T-helper 1 cell (primary cell): ENCODE measurements around the gene OTOGL.
"Not testable (repeated sequence)": the region's sequence is repeated elsewhere in the genome, so short reads cannot be mapped to it uniquely, and the experiment has no call there.

Source experiments
- DNase-seq, 5 donors: peaks; one replicate each; pipeline ENCODE4 v3.0.0-alpha.2; 2012 to 2020

Gene OTOGL

GRCh38 chr12:80227904-80228303, 128.6 kb downstream of the OTOGL start:
- not testable (repeated sequence) for DNase-seq

GRCh38 chr12:80230068-80230467, 130.7 kb downstream of the OTOGL start:
- no peak for DNase-seq

- DNase-seq, result no peak
Measured at GRCh38 chr12:80232837-80233236, 133.5 kb downstream of the OTOGL start.

GRCh38 chr12:80233926-80234325, 134.6 kb downstream of the OTOGL start:
- DNase-seq, result no peak

GRCh38 chr12:80234667-80235066, 135.3 kb downstream of the OTOGL start:
- DNase-seq, result no peak

GRCh38 chr12:80235944-80236343, 136.6 kb downstream of the OTOGL start:
- no peak for DNase-seq

GRCh38 chr12:80239867-80240266, 140.5 kb downstream of the OTOGL start:
- DNase-seq, result no peak

- no peak for DNase-seq
Measured at GRCh38 chr12:80241576-80242273, 142.4 kb downstream of the OTOGL start.

- DNase-seq, result no peak
Measured at GRCh38 chr12:80242321-80242720, 143.0 kb downstream of the OTOGL start.

GRCh38 chr12:80249581-80249980, 150.2 kb downstream of the OTOGL start:
- not testable (repeated sequence) for DNase-seq

- DNase-seq, result no peak
Measured at GRCh38 chr12:80257920-80258319, 158.6 kb downstream of the OTOGL start.

- DNase-seq, result no peak
Measured at GRCh38 chr12:80260269-80260668, 160.9 kb downstream of the OTOGL start.

- no peak for DNase-seq
Measured at GRCh38 chr12:80261403-80261802, 162.1 kb downstream of the OTOGL start.

- DNase-seq, result no peak
Measured at GRCh38 chr12:80262346-80262745, 163.0 kb downstream of the OTOGL start.

- no peak for DNase-seq
Measured at GRCh38 chr12:80262771-80263170, 163.4 kb downstream of the OTOGL start.

- no peak for DNase-seq
Measured at GRCh38 chr12:80264386-80264785, 165.0 kb downstream of the OTOGL start.

- DNase-seq, result no peak
Measured at GRCh38 chr12:80264891-80265290, 165.6 kb downstream of the OTOGL start.

GRCh38 chr12:80268924-80269749, 169.8 kb downstream of the OTOGL start:
- no peak for DNase-seq

- DNase-seq, result peak in 1 of 5 donors; percentile 5
Measured at GRCh38 chr12:80269803-80270552, 170.6 kb downstream of the OTOGL start.

GRCh38 chr12:80271780-80272179, 172.4 kb downstream of the OTOGL start:
- no peak for DNase-seq

GRCh38 chr12:80272387-80272915, 173.1 kb downstream of the OTOGL start:
- DNase-seq, result no peak

- DNase-seq, result no peak
Measured at GRCh38 chr12:80273144-80273543, 173.8 kb downstream of the OTOGL start.

GRCh38 chr12:80277732-80278131, 178.4 kb downstream of the OTOGL start:
- DNase-seq, result no peak
